Fibroblast of mammary gland (primary cell): ENCODE measurements around the gene DOCK1.

Experiments
- DNase-seq: peaks from one replicate; pipeline ENCODE4 v3.0.0-alpha.2; 2010; ENCODE audit warnings: low read depth
- H3K4me3 ChIP-seq: 2 replicates; pipeline ENCODE4 v1.5.1; 2011; ENCODE audit warnings: low read depth, mild to moderate bottlenecking, low read length, moderate library complexity; ENCODE audit not compliant: control insufficient read depth
- TF ChIP-seq, protein P1 (sequence below): conservative IDR thresholded peaks from 2 replicates; pipeline ENCODE4 v1.5.1; 2011; ENCODE audit warnings: low read depth, low read length, inconsistent platforms; ENCODE audit not compliant: control insufficient read depth, insufficient read depth

Gene DOCK1

DNA sequence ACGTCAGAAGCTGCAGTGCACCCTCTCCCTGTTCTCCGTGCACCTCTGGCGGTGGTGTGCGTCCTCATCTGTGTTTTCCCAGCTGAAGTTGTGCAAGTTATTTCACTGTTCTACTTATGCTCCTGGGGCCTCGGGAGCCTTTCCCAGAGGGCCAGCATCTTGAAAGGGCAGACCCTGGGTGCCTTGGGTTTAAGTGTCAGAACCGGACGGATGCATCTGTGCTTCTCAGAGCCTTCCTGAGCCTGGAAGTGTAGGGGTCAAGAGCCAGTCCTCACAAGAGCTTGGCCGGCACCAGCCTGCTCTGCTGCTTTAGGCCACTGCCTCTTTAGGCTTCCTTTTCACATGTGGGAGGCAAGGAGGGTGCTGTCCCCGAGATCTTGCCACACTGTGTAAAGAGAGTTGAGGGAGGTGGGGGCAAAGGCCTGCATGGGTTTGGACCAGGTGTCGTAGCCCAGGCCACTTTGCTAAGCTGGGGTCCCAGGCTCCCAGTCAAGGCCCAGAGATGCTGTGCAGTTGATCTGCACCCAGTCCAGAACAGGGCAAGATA is 515.0 kb downstream of the DOCK1 start:
- TF ChIP-seq, protein P1, sequence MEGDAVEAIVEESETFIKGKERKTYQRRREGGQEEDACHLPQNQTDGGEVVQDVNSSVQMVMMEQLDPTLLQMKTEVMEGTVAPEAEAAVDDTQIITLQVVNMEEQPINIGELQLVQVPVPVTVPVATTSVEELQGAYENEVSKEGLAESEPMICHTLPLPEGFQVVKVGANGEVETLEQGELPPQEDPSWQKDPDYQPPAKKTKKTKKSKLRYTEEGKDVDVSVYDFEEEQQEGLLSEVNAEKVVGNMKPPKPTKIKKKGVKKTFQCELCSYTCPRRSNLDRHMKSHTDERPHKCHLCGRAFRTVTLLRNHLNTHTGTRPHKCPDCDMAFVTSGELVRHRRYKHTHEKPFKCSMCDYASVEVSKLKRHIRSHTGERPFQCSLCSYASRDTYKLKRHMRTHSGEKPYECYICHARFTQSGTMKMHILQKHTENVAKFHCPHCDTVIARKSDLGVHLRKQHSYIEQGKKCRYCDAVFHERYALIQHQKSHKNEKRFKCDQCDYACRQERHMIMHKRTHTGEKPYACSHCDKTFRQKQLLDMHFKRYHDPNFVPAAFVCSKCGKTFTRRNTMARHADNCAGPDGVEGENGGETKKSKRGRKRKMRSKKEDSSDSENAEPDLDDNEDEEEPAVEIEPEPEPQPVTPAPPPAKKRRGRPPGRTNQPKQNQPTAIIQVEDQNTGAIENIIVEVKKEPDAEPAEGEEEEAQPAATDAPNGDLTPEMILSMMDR: no peak
- no peak for DNase-seq
- H3K4me3 ChIP-seq: no peak overlapping the region

- H3K4me3 ChIP-seq: no peak overlapping the region
- no peak for DNase-seq
- TF ChIP-seq, protein P1: no peak
Measured at GRCh38 chr10:127423218-127423915, 518.1 kb downstream of the DOCK1 start.

DNA sequence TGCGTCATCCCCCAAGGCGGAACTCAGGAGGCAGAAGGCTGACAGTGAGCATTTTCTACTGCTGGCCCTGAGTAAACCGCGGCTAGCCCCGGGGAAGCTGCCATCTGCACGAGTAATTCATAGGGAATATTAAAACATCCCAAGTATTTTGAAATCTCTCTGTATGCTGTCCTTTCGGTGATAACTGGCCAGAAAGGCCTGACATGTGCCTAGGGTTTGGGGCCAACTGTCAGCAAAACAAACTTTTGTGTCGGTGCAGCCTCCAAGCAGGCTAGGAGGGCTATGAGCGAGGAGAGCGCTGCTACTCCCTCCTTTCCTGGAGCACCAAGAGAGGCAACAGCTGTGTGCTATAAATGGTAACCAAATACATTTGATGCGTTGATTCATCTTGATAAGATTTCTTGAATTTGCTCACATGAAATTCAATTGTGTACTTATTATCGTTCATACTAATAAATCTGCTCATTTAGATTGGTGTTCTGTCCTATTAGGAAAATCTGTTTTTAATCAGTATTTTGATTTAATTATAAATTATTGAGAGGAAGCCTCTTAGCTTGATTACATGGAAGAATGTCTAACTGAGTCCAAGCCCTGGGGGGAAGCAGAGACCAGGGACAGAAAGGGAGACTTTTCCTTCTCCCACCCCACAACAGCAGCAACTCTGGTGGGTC is 519.5 kb downstream of the DOCK1 start:
- TF ChIP-seq, protein P1: no peak
- DNase-seq: no peak
- no peak overlapping the region for H3K4me3 ChIP-seq

DNA sequence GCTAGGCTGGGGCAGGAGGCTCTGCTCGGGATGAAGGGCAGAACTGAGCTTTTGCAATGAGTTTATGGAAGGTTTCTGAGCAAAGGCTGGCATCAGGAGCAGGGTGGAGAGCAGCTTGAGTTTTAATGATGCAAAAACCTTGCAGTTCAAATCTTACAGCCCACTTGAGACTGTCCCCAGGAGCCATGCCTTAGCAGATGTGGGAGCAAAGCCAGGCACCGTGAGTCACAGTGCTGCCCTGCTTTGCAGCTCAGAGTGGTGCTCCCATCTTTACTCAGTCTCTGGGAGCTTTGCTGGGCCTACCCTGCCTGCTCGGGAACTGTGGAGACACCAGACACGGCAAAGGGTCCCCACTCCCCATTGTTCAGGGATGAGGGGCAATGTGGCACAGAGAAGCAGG is 521.5 kb downstream of the DOCK1 start:
- no peak overlapping the region for H3K4me3 ChIP-seq
- peak; percentile 18 for DNase-seq
- TF ChIP-seq, protein P1: no peak

- no peak overlapping the region for H3K4me3 ChIP-seq
- DNase-seq: no peak
- TF ChIP-seq, protein P1: no peak
Measured at GRCh38 chr10:127427926-127428325, 522.7 kb downstream of the DOCK1 start.

GRCh38 chr10:127428385-127428980 is 523.3 kb downstream of the DOCK1 start:
- TF ChIP-seq, protein P1: no peak
- H3K4me3 ChIP-seq: no peak overlapping the region
- no peak for DNase-seq
